ENCODE measurements around the gene EPN2.

EPN2 gene

GRCh38 chr17:19278729-19279128 is 41.6 kb downstream of the EPN2 start:
- no peaks in the 10 kb centered on the region for H3K4me1 ChIP-seq (ENCODE audit: insufficient read depth, low read length)
- H3K36me3 ChIP-seq (ENCODE audit: insufficient read depth, low read length), result peaks cover 12% of the 10 kb centered on the region
- H3K27me3 ChIP-seq (ENCODE audit: insufficient read depth, low read length), result no peaks in the 10 kb centered on the region
- H3K9me3 ChIP-seq (ENCODE audit: low read length), result peaks cover 2% of the 10 kb centered on the region
- no peak overlapping the region for H3K4me3 ChIP-seq (ENCODE audit: low read length)
- no peak overlapping the region for H2AFZ ChIP-seq (ENCODE audit: low read depth, low read length)

GRCh38 chr17:19281161-19281560 is 44.0 kb downstream of the EPN2 start:
- Histone ChIP-seq H3K4me1 (ENCODE audit: insufficient read depth, low read length) (peaks cover 19% of the 10 kb centered on the region), H3K4me3 (ENCODE audit: low read length) (no peak overlapping the region), H3K36me3 (ENCODE audit: insufficient read depth, low read length) (peaks cover 12% of the 10 kb centered on the region), H2AFZ (ENCODE audit: low read depth, low read length) (no peak overlapping the region), H3K9me3 (ENCODE audit: low read length) (peaks cover 2% of the 10 kb centered on the region), H3K27me3 (ENCODE audit: insufficient read depth, low read length) (no peaks in the 10 kb centered on the region)

GRCh38 chr17:19284005-19284959 is 47.1 kb downstream of the EPN2 start:
- no peaks in the 10 kb centered on the region for H3K27me3 ChIP-seq (ENCODE audit: insufficient read depth, low read length)
- no peak overlapping the region for H2AFZ ChIP-seq (ENCODE audit: low read depth, low read length)
- H3K9me3 ChIP-seq (ENCODE audit: low read length), result peaks cover 2% of the 10 kb centered on the region
- no peak overlapping the region for H3K4me3 ChIP-seq (ENCODE audit: low read length)
- H3K36me3 ChIP-seq (ENCODE audit: insufficient read depth, low read length), result peaks cover 12% of the 10 kb centered on the region
- H3K4me1 ChIP-seq (ENCODE audit: insufficient read depth, low read length), result peaks cover 24% of the 10 kb centered on the region

GRCh38 chr17:19285213-19285900 is 48.2 kb downstream of the EPN2 start:
- Histone ChIP-seq H2AFZ (ENCODE audit: low read depth, low read length) (no peak overlapping the region), H3K36me3 (ENCODE audit: insufficient read depth, low read length) (peaks cover 12% of the 10 kb centered on the region), H3K27me3 (ENCODE audit: insufficient read depth, low read length) (no peaks in the 10 kb centered on the region), H3K4me3 (ENCODE audit: low read length) (no peak overlapping the region), H3K4me1 (ENCODE audit: insufficient read depth, low read length) (peaks cover 24% of the 10 kb centered on the region), H3K9me3 (ENCODE audit: low read length) (peaks cover 2% of the 10 kb centered on the region)

- Histone ChIP-seq H3K36me3 (ENCODE audit: insufficient read depth, low read length) (peaks cover 10% of the 10 kb centered on the region), H3K9me3 (ENCODE audit: low read length) (peaks cover 2% of the 10 kb centered on the region), H3K4me3 (ENCODE audit: low read length) (no peak overlapping the region), H2AFZ (ENCODE audit: low read depth, low read length) (no peak overlapping the region), H3K27me3 (ENCODE audit: insufficient read depth, low read length) (no peaks in the 10 kb centered on the region), H3K4me1 (ENCODE audit: insufficient read depth, low read length) (peaks cover 24% of the 10 kb centered on the region)
These were observed 49.7 kb downstream of the EPN2 start for GRCh38 chr17:19286751-19287341.

- Histone ChIP-seq H3K4me1 (ENCODE audit: insufficient read depth, low read length) (peaks cover 24% of the 10 kb centered on the region), H3K9me3 (ENCODE audit: low read length) (peaks cover 2% of the 10 kb centered on the region), H2AFZ (ENCODE audit: low read depth, low read length) (no peak overlapping the region), H3K36me3 (ENCODE audit: insufficient read depth, low read length) (peaks cover 11% of the 10 kb centered on the region), H3K27me3 (ENCODE audit: insufficient read depth, low read length) (no peaks in the 10 kb centered on the region), H3K4me3 (ENCODE audit: low read length) (no peak overlapping the region)
These were observed 50.5 kb downstream of the EPN2 start for GRCh38 chr17:19287651-19288050.

- Histone ChIP-seq H3K27me3 (ENCODE audit: insufficient read depth, low read length) (no peaks in the 10 kb centered on the region), H3K4me1 (ENCODE audit: insufficient read depth, low read length) (peaks cover 24% of the 10 kb centered on the region), H2AFZ (ENCODE audit: low read depth, low read length) (no peak overlapping the region), H3K36me3 (ENCODE audit: insufficient read depth, low read length) (peaks cover 4% of the 10 kb centered on the region), H3K4me3 (ENCODE audit: low read length) (no peak overlapping the region), H3K9me3 (ENCODE audit: low read length) (no peaks in the 10 kb centered on the region)
These were observed 51.3 kb downstream of the EPN2 start for GRCh38 chr17:19288453-19288852.

- Histone ChIP-seq H3K36me3 (ENCODE audit: insufficient read depth, low read length) (peaks cover 4% of the 10 kb centered on the region), H3K4me1 (ENCODE audit: insufficient read depth, low read length) (peaks cover 15% of the 10 kb centered on the region), H3K9me3 (ENCODE audit: low read length) (no peaks in the 10 kb centered on the region), H2AFZ (ENCODE audit: low read depth, low read length) (no peak overlapping the region), H3K4me3 (ENCODE audit: low read length) (no peak overlapping the region), H3K27me3 (ENCODE audit: insufficient read depth, low read length) (no peaks in the 10 kb centered on the region)
These were observed 53.0 kb downstream of the EPN2 start for GRCh38 chr17:19290066-19290705.

GRCh38 chr17:19291646-19292376 is 54.6 kb downstream of the EPN2 start:
- no peak overlapping the region for H3K4me3 ChIP-seq (ENCODE audit: low read length)
- H3K4me1 ChIP-seq (ENCODE audit: insufficient read depth, low read length), result peaks cover 3% of the 10 kb centered on the region

GRCh38 chr17:19292377-19292711 is 55.2 kb downstream of the EPN2 start:
- no peaks in the 10 kb centered on the region for H3K27me3 ChIP-seq (ENCODE audit: insufficient read depth, low read length)
- no peak overlapping the region for H3K4me3 ChIP-seq (ENCODE audit: low read length)
- H2AFZ ChIP-seq (ENCODE audit: low read depth, low read length), result no peak overlapping the region
- H3K9me3 ChIP-seq (ENCODE audit: low read length), result no peaks in the 10 kb centered on the region
- peaks cover 4% of the 10 kb centered on the region for H3K36me3 ChIP-seq (ENCODE audit: insufficient read depth, low read length)
- peaks cover 7% of the 10 kb centered on the region for H3K4me1 ChIP-seq (ENCODE audit: insufficient read depth, low read length)

More at GRCh38 chr17:19291646-19292376, 54.6 kb downstream of the EPN2 start:
- peaks cover 4% of the 10 kb centered on the region for H3K36me3 ChIP-seq (ENCODE audit: insufficient read depth, low read length)
- no peaks in the 10 kb centered on the region for H3K27me3 ChIP-seq (ENCODE audit: insufficient read depth, low read length)
- no peak overlapping the region for H2AFZ ChIP-seq (ENCODE audit: low read depth, low read length)
- no peaks in the 10 kb centered on the region for H3K9me3 ChIP-seq (ENCODE audit: low read length)

- H3K27me3 ChIP-seq (ENCODE audit: insufficient read depth, low read length), result no peaks in the 10 kb centered on the region
- no peak overlapping the region for H3K4me3 ChIP-seq (ENCODE audit: low read length)
- H2AFZ ChIP-seq (ENCODE audit: low read depth, low read length), result no peak overlapping the region
- H3K4me1 ChIP-seq (ENCODE audit: insufficient read depth, low read length), result peaks cover 24% of the 10 kb centered on the region
- no peaks in the 10 kb centered on the region for H3K9me3 ChIP-seq (ENCODE audit: low read length)
- H3K36me3 ChIP-seq (ENCODE audit: insufficient read depth, low read length), result peaks cover 2% of the 10 kb centered on the region
These were observed 57.3 kb downstream of the EPN2 start for GRCh38 chr17:19294443-19294842.

GRCh38 chr17:19295473-19296135 is 58.4 kb downstream of the EPN2 start:
- no peak overlapping the region for H3K4me3 ChIP-seq (ENCODE audit: low read length)
- no peaks in the 10 kb centered on the region for H3K9me3 ChIP-seq (ENCODE audit: low read length)
- peaks cover 31% of the 10 kb centered on the region for H3K4me1 ChIP-seq (ENCODE audit: insufficient read depth, low read length)
- H3K27me3 ChIP-seq (ENCODE audit: insufficient read depth, low read length), result no peaks in the 10 kb centered on the region
- no peak overlapping the region for H2AFZ ChIP-seq (ENCODE audit: low read depth, low read length)
- peaks cover 2% of the 10 kb centered on the region for H3K36me3 ChIP-seq (ENCODE audit: insufficient read depth, low read length)

Measured in neuron (in vitro differentiated cells).